ENCODE results near the gene FGF18.

DNA sequence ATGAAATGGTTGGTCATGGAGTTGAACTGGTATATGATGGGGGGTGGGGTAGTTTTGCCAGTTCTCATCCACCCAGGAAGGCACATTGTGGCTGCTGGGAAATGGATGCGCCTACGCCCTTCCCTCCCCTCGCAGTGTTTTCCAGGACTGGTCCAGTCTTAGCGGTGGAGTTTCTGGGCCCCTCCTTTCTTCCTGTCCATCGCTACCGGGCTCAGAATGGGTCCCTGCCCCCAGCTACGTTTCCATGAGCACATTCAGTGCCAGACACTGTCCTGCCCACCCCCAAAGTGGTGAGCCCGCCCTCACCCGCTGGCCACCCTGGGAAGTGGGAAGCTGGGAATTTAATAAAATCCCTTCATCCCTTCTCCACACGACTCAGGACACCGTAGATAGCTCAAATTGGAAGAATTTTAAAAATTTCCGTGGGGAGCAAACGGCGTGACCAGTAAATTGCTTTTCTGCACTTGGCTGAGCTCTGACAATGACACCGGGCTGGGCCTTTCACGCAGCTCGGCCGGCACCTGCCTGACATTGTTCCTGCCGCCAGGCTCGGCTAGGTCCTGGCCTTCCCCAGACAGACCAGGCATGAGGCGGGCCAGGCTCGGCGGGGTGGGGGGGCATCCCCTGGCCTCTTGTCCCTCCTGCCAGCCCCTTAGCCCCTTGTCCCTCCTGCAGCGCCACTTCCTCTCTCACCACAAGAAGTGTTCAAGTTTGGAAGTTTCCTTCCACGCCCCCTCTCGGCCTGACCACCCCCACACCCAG lies 3.6 kb downstream of the FGF18 start:
- TF ChIP-seq, protein P1, sequence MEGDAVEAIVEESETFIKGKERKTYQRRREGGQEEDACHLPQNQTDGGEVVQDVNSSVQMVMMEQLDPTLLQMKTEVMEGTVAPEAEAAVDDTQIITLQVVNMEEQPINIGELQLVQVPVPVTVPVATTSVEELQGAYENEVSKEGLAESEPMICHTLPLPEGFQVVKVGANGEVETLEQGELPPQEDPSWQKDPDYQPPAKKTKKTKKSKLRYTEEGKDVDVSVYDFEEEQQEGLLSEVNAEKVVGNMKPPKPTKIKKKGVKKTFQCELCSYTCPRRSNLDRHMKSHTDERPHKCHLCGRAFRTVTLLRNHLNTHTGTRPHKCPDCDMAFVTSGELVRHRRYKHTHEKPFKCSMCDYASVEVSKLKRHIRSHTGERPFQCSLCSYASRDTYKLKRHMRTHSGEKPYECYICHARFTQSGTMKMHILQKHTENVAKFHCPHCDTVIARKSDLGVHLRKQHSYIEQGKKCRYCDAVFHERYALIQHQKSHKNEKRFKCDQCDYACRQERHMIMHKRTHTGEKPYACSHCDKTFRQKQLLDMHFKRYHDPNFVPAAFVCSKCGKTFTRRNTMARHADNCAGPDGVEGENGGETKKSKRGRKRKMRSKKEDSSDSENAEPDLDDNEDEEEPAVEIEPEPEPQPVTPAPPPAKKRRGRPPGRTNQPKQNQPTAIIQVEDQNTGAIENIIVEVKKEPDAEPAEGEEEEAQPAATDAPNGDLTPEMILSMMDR (IDR thresholded peaks at IDR 0.05) = no peak
- TF ChIP-seq EP300 (IDR thresholded peaks at IDR 0.05) = no peak

Data from sigmoid colon (tissue), 4 donors.